H1 (cell line): Measurements from ENCODE around the gene UBASH3B. TPM values are rescaled to one million over a fixed set of nuclear protein-coding genes. Genes with fewer than 3 reads are reported as not detected.

Source experiments
- CTCF ChIA-PET: fragments of 300-600 bp; sonication (Branson Sonifier 250); formaldehyde crosslinking; loops from one replicate; lab custom pipeline; 2021; ENCODE audit not compliant: partially characterized antibody; lab: Charles Lee
- POLR2A ChIA-PET: fragments of 300-600 bp; sonication (Branson Sonifier 250); formaldehyde crosslinking; loops from one replicate; lab custom pipeline; 2021; ENCODE audit warnings: inconsistent platforms; ENCODE audit not compliant: partially characterized antibody; lab: Charles Lee
- DNase-seq, 2 experiments: peaks; one replicate each; pipeline versions ENCODE4 v3.0.0 to v3.0.0-alpha.2; 2010 to 2022; ENCODE audit warnings: low spot score in 2 of 2, low read depth in 1 of 2, mixed read lengths in 1 of 2
- FAIRE-seq: peaks from 2 replicates; lab custom pipeline; 2011; peaks lifted over from hg19 to GRCh38; lab: Jason Lieb, UNC
- H2AFZ ChIP-seq: 2 replicates; pipeline ENCODE4 v1.8.1; 2012; ENCODE audit warnings: low read length, inconsistent platforms
- H2AK5ac ChIP-seq: 2 replicates; pipeline ENCODE4 v1.6.1; 2013; ENCODE audit warnings: low read depth, low read length
- H2BK120ac ChIP-seq: replicated peaks from 2 replicates; pipeline ENCODE3; 2013; ENCODE audit warnings: low read depth, low read length, inconsistent platforms
- H2BK12ac ChIP-seq: 2 replicates; pipeline ENCODE4 v1.6.1; 2013; ENCODE audit warnings: low read depth, low read length
- H2BK15ac ChIP-seq: 2 replicates; pipeline ENCODE4 v1.6.1; 2013; ENCODE audit warnings: low read length
- H2BK20ac ChIP-seq: 2 replicates; pipeline ENCODE4 v1.6.1; 2013; ENCODE audit warnings: low read length
- H2BK5ac ChIP-seq: 2 replicates; pipeline ENCODE4 v1.6.1; 2013; ENCODE audit warnings: low read depth, low read length
- H3K14ac ChIP-seq: 2 replicates; pipeline ENCODE4 v1.6.1; 2013; ENCODE audit warnings: inconsistent platforms; ENCODE audit not compliant: insufficient read length
- H3K18ac ChIP-seq: 2 replicates; pipeline ENCODE4 v1.6.1; 2013; ENCODE audit warnings: low read length; ENCODE audit errors: extremely low read depth
- H3K23ac ChIP-seq: 2 replicates; pipeline ENCODE4 v1.6.1; 2013; ENCODE audit warnings: inconsistent platforms; ENCODE audit not compliant: insufficient read length
- H3K23me2 ChIP-seq: 2 replicates; pipeline ENCODE4 v1.6.1; 2013; ENCODE audit warnings: low read depth, low read length
- H3K27ac ChIP-seq: 2 replicates; pipeline ENCODE4 v1.6.1; 2011; ENCODE audit warnings: low read depth, low read length, inconsistent platforms
- H3K27me3 ChIP-seq, 4 experiments: replicated peaks in 1 of 4; 1 replicate in 1 of 4; 2 replicates in 3 of 4; pipeline versions ENCODE4 v1.6.1 to v1.8.1; 2011 to 2013; ENCODE audit warnings: low read length in 3 of 4, mild to moderate bottlenecking in 3 of 4, inconsistent platforms in 2 of 4, mixed read lengths in 2 of 4, moderate library complexity in 1 of 4; ENCODE audit not compliant: control insufficient read depth in 3 of 4, insufficient read depth in 3 of 4; ENCODE audit errors: extremely low read depth in 1 of 4
- H3K36me3 ChIP-seq, 4 experiments: 2 replicates each; pipeline versions ENCODE4 v1.6.1 to v1.8.1; 2011 to 2013; ENCODE audit warnings: mild to moderate bottlenecking in 4 of 4, low read length in 3 of 4, moderate library complexity in 2 of 4, control low read depth in 1 of 4, inconsistent platforms in 1 of 4; ENCODE audit not compliant: insufficient read depth in 4 of 4, control insufficient read depth in 2 of 4
- H3K4ac ChIP-seq: replicated peaks from 2 replicates; pipeline ENCODE3; 2013; ENCODE audit warnings: low read length, low read depth, mixed read lengths, inconsistent platforms; ENCODE audit not compliant: insufficient read length
- H3K4me1 ChIP-seq, 4 experiments: replicated peaks in 1 of 4; 1 replicate in 1 of 4; 2 replicates in 3 of 4; pipeline versions ENCODE4 v1.6.1 to v1.8.1; 2011 to 2013; ENCODE audit warnings: low read length in 3 of 4, inconsistent platforms in 2 of 4, mixed read lengths in 1 of 4; ENCODE audit not compliant: insufficient read depth in 4 of 4, control insufficient read depth in 3 of 4
- H3K4me2 ChIP-seq, 2 experiments: 2 replicates each; pipeline versions ENCODE4 v1.6.1 to v1.8.1; 2011 to 2013; ENCODE audit warnings: low read depth in 2 of 2, low read length in 2 of 2, control low read depth in 1 of 2, inconsistent platforms in 1 of 2, mild to moderate bottlenecking in 1 of 2; ENCODE audit not compliant: insufficient read depth in 1 of 2
- H3K4me3 ChIP-seq, 4 experiments: fragments of 200-600, 300-600 bp in 1 of 4; sonication (generic), shearing (Covaris generic), sonication (Bioruptor Twin) in 1 of 4; 2 replicates each; pipeline versions ENCODE4 v1.5.1 to v1.8.1; 2011 to 2016; ENCODE audit warnings: low read length in 4 of 4, low read depth in 3 of 4, control low read depth in 2 of 4, inconsistent platforms in 2 of 4, mild to moderate bottlenecking in 2 of 4, mixed read lengths in 1 of 4, moderate library complexity in 1 of 4; ENCODE audit not compliant: insufficient read depth in 2 of 4; ENCODE audit errors: extremely low read depth in 1 of 4
- H3K56ac ChIP-seq: replicated peaks from 2 replicates; pipeline ENCODE3; 2013; ENCODE audit warnings: low read depth, mild to moderate bottlenecking, mixed read lengths, low read length, inconsistent platforms; ENCODE audit not compliant: insufficient read length
- H3K79me1 ChIP-seq: 2 replicates; pipeline ENCODE4 v1.6.1; 2013; ENCODE audit warnings: low read depth, low read length, control low read depth
- H3K79me2 ChIP-seq, 2 experiments: 2 replicates each; pipeline versions ENCODE4 v1.6.1 to v1.8.1; 2012 to 2013; ENCODE audit warnings: low read length in 2 of 2, mild to moderate bottlenecking in 2 of 2, inconsistent platforms in 1 of 2; ENCODE audit not compliant: insufficient read depth in 2 of 2, control insufficient read depth in 1 of 2
- H3K9ac ChIP-seq, 4 experiments: replicated peaks in 1 of 4; 1 replicate in 1 of 4; 2 replicates in 3 of 4; pipeline versions ENCODE4 v1.6.1 to v1.8.1; 2011 to 2013; ENCODE audit warnings: low read depth in 3 of 4, low read length in 3 of 4, control low read depth in 2 of 4, mild to moderate bottlenecking in 2 of 4, moderate library complexity in 2 of 4, inconsistent platforms in 1 of 4; ENCODE audit errors: extremely low read depth in 1 of 4
- H3K9me3 ChIP-seq, 2 experiments: 2 replicates each; pipeline versions ENCODE4 v1.6.1 to v1.8.1; 2012 to 2013; ENCODE audit warnings: mild to moderate bottlenecking in 2 of 2, moderate library complexity in 2 of 2, control low read depth in 1 of 2, inconsistent platforms in 1 of 2, low read depth in 1 of 2, low read length in 1 of 2, mixed read lengths in 1 of 2; ENCODE audit not compliant: insufficient read depth in 2 of 2
- H4K20me1 ChIP-seq, 2 experiments: replicated peaks in 1 of 2; 2 replicates each; pipeline versions ENCODE3 to v1.8.1; 2011 to 2013; ENCODE audit warnings: inconsistent platforms in 2 of 2, low read length in 2 of 2, mild to moderate bottlenecking in 1 of 2; ENCODE audit not compliant: insufficient read depth in 2 of 2, control insufficient read depth in 1 of 2
- H4K5ac ChIP-seq: 2 replicates; pipeline ENCODE4 v1.6.1; 2013; ENCODE audit warnings: low read length, low read depth, mixed read lengths, inconsistent platforms; ENCODE audit not compliant: insufficient read length
- H4K8ac ChIP-seq: 2 replicates; pipeline ENCODE4 v1.8.0; 2013; ENCODE audit warnings: mild to moderate bottlenecking, moderate library complexity, low read length, inconsistent platforms; ENCODE audit not compliant: insufficient read depth; ENCODE audit errors: extremely low read depth
- H4K91ac ChIP-seq: replicated peaks from 2 replicates; pipeline ENCODE3; 2013; ENCODE audit warnings: low read length, mixed read lengths, inconsistent platforms; ENCODE audit not compliant: insufficient read length
- CBX8 ChIP-seq: fragments of 300-800, 300-1000 bp; sonication (generic); IDR thresholded peaks from 2 replicates; pipeline ENCODE4 v1.7.1; 2016; ENCODE audit warnings: low read depth, low read length, borderline replicate concordance
- CREB1 ChIP-seq: IDR thresholded peaks from 2 replicates; pipeline ENCODE4 v1.6.1; 2012; ENCODE audit warnings: inconsistent platforms
- NANOG ChIP-seq: IDR thresholded peaks from 2 replicates; pipeline ENCODE4 v1.6.1; 2011; ENCODE audit warnings: low read length, low read depth, mild to moderate bottlenecking, inconsistent platforms; ENCODE audit not compliant: insufficient read depth, poor library complexity, severe bottlenecking
- POU5F1 ChIP-seq: IDR thresholded peaks from 2 replicates; pipeline ENCODE4 v1.6.1; 2011; ENCODE audit warnings: low read depth, mild to moderate bottlenecking, low read length, moderate library complexity
- RXRA ChIP-seq: IDR thresholded peaks from 2 replicates; pipeline ENCODE4 v1.6.1; 2011; ENCODE audit warnings: low read depth, mild to moderate bottlenecking, low read length, moderate library complexity; ENCODE audit not compliant: insufficient read depth
- SP2 ChIP-seq: IDR thresholded peaks from 2 replicates; pipeline ENCODE4 v1.6.1; 2012; ENCODE audit warnings: mild to moderate bottlenecking, low read length, inconsistent platforms
- SRF ChIP-seq: IDR thresholded peaks from 2 replicates; pipeline ENCODE4 v1.6.1; 2011; ENCODE audit warnings: mild to moderate bottlenecking, low read depth, low read length, moderate library complexity
- SUZ12 ChIP-seq: fragments of 200-600 bp; sonication (generic); IDR thresholded peaks from 2 replicates; pipeline ENCODE4 v1.6.1; 2012; ENCODE audit warnings: mild to moderate bottlenecking, inconsistent platforms, low read length, moderate library complexity, mixed read lengths
- TAF7 ChIP-seq: optimal IDR thresholded peaks from 2 replicates; pipeline ENCODE3; 2011; ENCODE audit warnings: low read depth, mild to moderate bottlenecking, inconsistent platforms, low read length, moderate library complexity, borderline replicate concordance
- TCF12 ChIP-seq: IDR thresholded peaks from 2 replicates; pipeline ENCODE4 v1.6.1; 2011; ENCODE audit warnings: low read depth, mild to moderate bottlenecking, low read length
- YY1 ChIP-seq: IDR thresholded peaks from 2 replicates; pipeline ENCODE4 v1.6.1; 2011; ENCODE audit warnings: low read depth, mild to moderate bottlenecking, low read length
- ZNF274 ChIP-seq: IDR thresholded peaks from 2 replicates; pipeline ENCODE4 v1.7.0; 2012; ENCODE audit warnings: low read length, borderline replicate concordance; ENCODE audit errors: extremely low read depth
- WGBS, 2 experiments: shearing (Covaris generic) in 1 of 2; methylation state at CpG; one replicate each; pipeline versions ENCODE4 v1.1.6 to v1.1.7; 2013 to 2015; ENCODE audit warnings: low lambda C conversion rate in 2 of 2, mixed read lengths in 2 of 2, inconsistent platforms in 1 of 2, low coverage in 1 of 2, missing lambda C conversion rate in 1 of 2; ENCODE audit not compliant: insufficient replicate concordance in 2 of 2, insufficient coverage in 1 of 2, insufficient read length in 1 of 2; ENCODE audit errors: extremely low coverage in 1 of 2, missing lambda C conversion rate in 1 of 2; 5-methylcytosine and 5-hydroxymethylcytosine counted together
- polyA plus RNA-seq, 7 experiments: library from polyadenylated mRNA; depleted of rRNA in 3 of 7; stranded (reverse) in 5 of 7; unstranded in 2 of 7; fragments of >200 nt in 5 of 7; fragments of 200-250 nt in 2 of 7; gene quantifications; 1 replicate in 5 of 7; 2 replicates in 1 of 7; 4 replicates in 1 of 7; pipeline versions ENCODE4 v1.2.1 to v1.2.3, GENCODE V29; 2011 to 2013; ENCODE audit warnings: missing spikeins in 2 of 7, mixed read lengths in 2 of 7
- total RNA-seq: library from RNA; stranded (reverse); fragmentation: NEBNext Ultra II Directional; extraction: Animal tissue kit (Norgen Biotek cat#: 25700); gene quantifications from 2 replicates; pipeline ENCODE4 v1.2.1, GENCODE V29; 2021

Gene UBASH3B
- total and polyA plus RNA-seq, 2 of the 8 experiments (the other 6 are each of a cell fraction or from before 2014, with no cell fraction given): 7.5 to 9.5 TPM

DNA sequence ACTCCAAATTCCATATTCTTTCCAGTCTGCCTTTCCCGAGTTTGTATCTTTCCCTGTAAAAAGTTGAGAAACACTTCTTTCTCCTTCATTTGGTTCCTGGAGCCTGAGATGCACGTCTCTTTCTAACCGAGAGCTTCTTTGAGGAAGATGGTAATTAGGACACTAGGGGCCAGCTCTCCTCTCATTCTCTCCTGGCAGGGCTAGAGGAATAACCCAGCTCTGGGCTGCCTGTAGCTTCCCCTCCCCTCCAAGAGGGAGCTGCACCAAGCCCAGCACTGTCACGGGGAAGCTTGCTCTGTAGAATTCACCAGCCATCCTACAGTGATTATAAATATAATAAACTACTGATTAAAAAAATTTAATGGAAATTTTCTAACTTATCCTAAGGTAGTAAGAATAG lies 26.9 kb downstream of the UBASH3B start:
- FAIRE-seq (no peak), DNase-seq (no peak)
- TF ChIP-seq TCF12 (no peak), YY1 (no peak), ZNF274 (no peak), POU5F1 (no peak), SUZ12 (no peak), CBX8 (no peak), TAF7 (no peak), SP2 (no peak), SRF (no peak), RXRA (no peak), CREB1 (no peak), NANOG (no peak)
- no peak overlapping the region for H4K8ac ChIP-seq
- H3K4me2 ChIP-seq: no peak overlapping the region
- H2AFZ ChIP-seq: no peak overlapping the region
- H2BK15ac ChIP-seq: no peak overlapping the region
- H3K18ac ChIP-seq: no peak overlapping the region
- no peaks in the 10 kb centered on the region for H3K79me1 ChIP-seq
- H2AK5ac ChIP-seq: no peak overlapping the region
- ChIA-PET CTCF (interaction anchor here (0.8 to 1.9 kb wide), 7 partner anchors 13 to 171 kb away, joined by 3 to 5 read pairs (median 4); no protein-coding TSS in a partner anchor), POLR2A (no interaction called here)
- H3K23me2 ChIP-seq: no peaks in the 10 kb centered on the region
- no peak overlapping the region for H2BK120ac ChIP-seq
- no peak overlapping the region for H3K27ac ChIP-seq
- no peak overlapping the region for H3K9ac ChIP-seq
- H2BK5ac ChIP-seq: no peak overlapping the region
- H3K56ac ChIP-seq: no peak overlapping the region
- no peaks in the 10 kb centered on the region for H3K36me3 ChIP-seq
- H3K9me3 ChIP-seq: no peaks in the 10 kb centered on the region
- 82% methylated on average over 4 of the region's 4 CpGs; no CpG with 5 or more reads in 1 of the 2 experiments for WGBS, 2 experiments
- H3K4me1 ChIP-seq: 0 out of 7 replicates have a peak, but pooled peaks cover 0 to 2% (median 0%) of the 10 kb centered on the region in 4 experiments
- H4K5ac ChIP-seq: no peak overlapping the region
- H3K4ac ChIP-seq: no peak overlapping the region
- no peaks in the 10 kb centered on the region for H3K27me3 ChIP-seq
- no peak overlapping the region for H3K14ac ChIP-seq
- H3K23ac ChIP-seq: no peak overlapping the region
- no peak overlapping the region for H4K91ac ChIP-seq
- no peak overlapping the region for H3K4me3 ChIP-seq
- H2BK20ac ChIP-seq: no peak overlapping the region
- H4K20me1 ChIP-seq: no peaks in the 10 kb centered on the region
- no peaks in the 10 kb centered on the region for H3K79me2 ChIP-seq
- H2BK12ac ChIP-seq: no peak overlapping the region
